GM19452 (cell line): Measurements from ENCODE around the gene GPR15.

ENCODE experiments used
- ATAC-seq: cut with Tn5 transposase; IDR thresholded peaks from one replicate; pipeline ENCODE4 v1.9.1; 2021; ENCODE audit not compliant: unreplicated experiment

GPR15 gene

DNA sequence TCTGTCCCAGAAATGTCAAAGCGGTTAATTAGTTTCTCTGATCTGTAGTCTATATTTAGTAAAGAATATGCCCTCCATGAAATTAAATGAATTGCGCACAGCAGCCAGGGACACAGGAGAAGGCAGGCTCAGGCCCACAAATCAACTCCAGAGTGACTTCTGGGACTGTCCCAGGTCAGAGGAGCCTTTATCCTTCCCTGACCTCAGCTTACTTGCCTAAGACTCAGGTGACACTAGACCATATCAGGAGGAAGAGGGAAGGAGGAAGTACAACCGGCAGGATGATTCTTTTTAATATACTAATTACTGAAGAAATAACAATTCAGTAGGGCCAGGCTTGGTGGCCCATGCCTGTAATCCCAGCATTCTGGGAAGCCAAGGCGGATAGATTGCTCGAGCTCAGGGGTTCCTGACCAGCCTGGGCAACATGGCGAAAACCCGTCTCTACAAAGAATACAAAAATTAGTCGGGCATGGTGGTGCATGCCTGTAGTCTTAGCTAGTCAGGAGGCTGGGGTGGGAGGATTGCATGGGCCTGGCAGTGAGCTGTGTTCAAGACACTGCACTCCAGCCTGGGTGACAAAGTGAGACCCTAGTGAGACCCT is 1.8 kb upstream of the GPR15 start:
- ATAC-seq = no peak

DNA sequence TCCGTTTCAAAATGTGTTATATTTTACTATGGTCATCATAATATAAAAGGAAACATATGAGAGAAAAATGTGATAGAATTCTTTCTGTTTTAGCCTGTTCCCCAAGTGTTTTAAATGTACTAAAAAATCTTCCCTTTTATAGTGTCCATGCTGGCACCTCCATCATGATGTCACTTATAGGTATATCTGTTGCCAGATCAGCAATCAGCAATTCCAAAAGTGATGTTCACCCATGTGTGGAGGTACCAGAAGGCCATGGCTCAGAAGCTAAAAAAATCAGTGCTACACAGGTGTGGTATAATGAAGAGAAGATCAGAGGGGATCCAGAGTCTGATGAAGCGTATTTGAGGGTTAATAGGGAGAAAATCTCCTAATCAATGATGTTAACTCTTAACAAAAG is 1.1 kb upstream of the GPR15 start:
- no peak for ATAC-seq

- no peak for ATAC-seq
Observed at GRCh38 chr3:98532275-98532637, 478 bp downstream of the GPR15 start.

DNA sequence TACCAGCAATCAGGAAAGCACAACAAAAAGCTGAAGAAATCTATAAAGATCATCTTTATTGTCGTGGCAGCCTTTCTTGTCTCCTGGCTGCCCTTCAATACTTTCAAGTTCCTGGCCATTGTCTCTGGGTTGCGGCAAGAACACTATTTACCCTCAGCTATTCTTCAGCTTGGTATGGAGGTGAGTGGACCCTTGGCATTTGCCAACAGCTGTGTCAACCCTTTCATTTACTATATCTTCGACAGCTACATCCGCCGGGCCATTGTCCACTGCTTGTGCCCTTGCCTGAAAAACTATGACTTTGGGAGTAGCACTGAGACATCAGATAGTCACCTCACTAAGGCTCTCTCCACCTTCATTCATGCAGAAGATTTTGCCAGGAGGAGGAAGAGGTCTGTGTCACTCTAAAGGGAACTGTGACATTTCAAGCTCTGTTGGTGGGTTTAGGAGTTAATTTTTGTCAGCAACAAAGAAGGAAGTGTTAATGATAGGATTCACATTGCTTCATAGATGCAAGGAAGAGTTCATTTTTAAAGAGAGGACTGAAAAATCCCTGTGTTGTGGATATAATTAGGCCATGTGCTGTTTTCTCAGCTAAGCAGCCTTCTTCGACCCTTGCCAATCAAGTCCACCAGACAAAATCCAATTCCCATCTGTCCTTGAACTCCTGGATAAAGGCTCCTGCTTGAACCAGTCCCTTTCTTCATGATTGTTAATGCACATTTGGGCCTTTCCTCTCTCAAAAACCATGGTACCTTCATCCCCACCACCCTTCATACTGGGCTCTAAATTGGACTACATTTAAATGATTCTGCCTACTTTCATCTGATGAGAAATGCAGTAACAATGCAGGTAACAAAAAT is 1.2 kb downstream of the GPR15 start:
- no peak for ATAC-seq

- no peak for ATAC-seq
Observed at GRCh38 chr3:98534168-98534567, 2.4 kb downstream of the GPR15 start.

DNA sequence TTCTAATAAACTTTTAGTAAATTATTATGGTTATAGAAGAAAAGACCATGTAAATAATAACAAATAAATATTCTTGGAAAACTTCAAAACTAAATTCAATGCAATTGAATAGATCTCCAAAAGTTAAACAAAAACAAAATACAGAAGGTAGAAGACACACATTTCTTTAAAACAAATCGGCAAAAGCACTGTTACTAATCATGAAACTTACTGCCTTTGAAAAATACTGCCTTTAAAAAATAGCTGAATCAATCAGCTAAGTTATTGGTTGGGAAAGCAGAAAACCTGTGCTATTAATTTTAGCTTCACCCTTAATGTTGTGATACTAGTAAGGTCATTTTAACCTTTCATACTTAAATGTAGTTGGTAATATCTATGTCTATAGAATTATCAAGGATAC is 3.0 kb downstream of the GPR15 start:
- ATAC-seq = no peak

DNA sequence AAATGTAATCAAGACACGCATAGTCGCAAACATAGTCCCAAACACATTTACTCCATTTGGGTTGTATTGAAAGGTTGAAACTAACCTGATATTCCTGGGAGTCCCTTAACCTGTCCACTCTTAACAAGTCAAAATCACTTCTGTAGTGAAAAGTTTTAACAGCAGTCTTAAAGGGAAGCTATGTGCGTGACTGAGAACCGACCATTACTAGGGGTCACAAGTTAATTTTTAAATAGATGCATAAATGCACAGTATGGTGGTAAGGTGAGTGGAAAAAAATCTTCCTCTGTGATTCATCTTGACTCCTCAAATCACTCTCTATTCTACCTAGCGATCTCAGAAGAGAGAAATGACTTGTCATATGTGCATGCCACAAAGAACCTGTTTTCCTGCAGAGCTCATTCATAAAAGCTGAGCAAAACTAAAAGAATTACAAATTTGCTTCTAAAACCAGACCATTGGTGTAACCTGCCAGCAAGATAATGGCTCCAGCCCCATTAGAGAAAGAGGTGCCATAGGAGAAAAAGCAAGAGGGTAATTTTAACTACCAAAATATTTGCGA is 4.8 kb downstream of the GPR15 start:
- peak; percentile 72 for ATAC-seq

DNA sequence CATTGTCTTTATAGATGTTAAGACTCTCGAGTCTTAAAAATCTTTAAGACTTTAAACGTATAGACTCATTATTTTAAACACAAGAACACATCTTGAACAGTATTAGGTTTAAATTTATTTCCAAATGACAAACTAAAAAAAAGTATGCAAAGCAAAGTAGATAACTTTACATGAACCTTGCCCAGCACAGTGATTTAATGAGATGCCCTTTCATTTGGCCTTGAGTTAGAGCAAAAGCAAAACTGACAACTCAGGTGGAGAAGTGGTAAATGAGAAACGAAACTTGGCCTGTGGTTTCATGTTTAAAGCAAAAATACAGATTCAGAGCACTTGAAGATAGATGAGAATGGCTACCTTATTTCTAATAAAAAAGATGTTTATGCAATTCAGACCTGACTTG is 8.6 kb downstream of the GPR15 start:
- peak; percentile 40 for ATAC-seq

DNA sequence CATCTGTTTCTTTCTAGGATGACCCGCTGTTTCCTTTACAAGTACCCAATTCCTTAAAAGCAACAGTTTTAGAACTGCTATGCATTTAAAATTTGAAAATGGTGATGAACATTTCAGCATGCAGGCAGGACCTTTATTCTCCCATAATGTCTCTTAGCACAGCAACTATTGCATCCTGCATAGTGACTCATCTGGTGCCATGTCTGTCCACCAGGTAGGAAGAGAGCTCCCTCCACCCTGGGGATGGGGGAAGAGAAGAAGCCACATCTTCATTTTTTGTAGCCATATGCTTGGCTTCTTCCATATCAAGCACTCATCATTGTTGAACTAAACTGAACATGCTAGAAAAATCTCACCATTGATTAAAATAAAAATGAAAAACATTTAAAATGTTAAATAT is 9.9 kb downstream of the GPR15 start:
- ATAC-seq = no peak

DNA sequence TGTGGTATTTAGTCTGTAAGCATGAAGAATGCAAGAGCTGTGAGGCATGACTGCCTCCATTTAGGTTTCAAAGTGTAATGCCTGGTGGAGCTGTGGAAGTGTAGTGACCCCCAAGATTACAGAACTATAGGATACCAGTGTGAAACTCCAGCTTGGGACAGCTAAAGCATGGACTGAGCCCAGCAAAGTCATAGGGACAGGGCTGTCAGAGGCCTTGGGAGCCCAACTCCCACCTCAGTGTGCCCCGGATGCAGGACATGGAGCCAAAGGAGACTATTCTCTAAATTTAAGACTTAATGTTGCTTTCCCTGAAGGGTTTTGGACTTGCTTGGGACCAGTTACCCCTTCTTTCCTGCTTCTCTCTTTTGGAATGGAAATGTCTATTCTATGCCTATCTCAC is 10.8 kb downstream of the GPR15 start:
- ATAC-seq = no peak

- ATAC-seq = peak; percentile 42
Observed at GRCh38 chr3:98545940-98546339, 14.2 kb downstream of the GPR15 start.

DNA sequence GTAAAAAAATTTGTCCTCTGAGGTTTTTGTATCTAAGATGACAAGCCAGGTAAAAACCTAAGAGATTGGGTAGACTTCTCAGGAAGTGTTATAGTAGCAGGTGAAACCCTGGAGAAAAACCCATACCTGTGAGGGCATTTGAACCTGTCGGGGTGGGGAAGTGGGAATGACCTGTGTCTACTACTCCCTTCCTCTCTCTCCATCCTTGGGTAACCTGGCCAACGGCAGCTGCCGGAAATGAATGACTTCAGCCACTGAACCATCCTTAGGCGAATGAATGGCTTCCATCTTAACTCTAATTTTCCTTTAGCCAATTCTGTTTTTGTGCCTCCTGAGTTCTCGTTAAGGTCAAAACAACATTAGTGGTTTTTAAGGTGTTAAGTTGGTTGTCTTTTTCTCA is 16.8 kb downstream of the GPR15 start:
- no peak for ATAC-seq

GRCh38 chr3:98550833-98551232 is 19.1 kb downstream of the GPR15 start:
- ATAC-seq = no peak

GRCh38 chr3:98551236-98551635 is 19.5 kb downstream of the GPR15 start:
- no peak for ATAC-seq

GRCh38 chr3:98551754-98552153 is 20.0 kb downstream of the GPR15 start:
- no peak for ATAC-seq

DNA sequence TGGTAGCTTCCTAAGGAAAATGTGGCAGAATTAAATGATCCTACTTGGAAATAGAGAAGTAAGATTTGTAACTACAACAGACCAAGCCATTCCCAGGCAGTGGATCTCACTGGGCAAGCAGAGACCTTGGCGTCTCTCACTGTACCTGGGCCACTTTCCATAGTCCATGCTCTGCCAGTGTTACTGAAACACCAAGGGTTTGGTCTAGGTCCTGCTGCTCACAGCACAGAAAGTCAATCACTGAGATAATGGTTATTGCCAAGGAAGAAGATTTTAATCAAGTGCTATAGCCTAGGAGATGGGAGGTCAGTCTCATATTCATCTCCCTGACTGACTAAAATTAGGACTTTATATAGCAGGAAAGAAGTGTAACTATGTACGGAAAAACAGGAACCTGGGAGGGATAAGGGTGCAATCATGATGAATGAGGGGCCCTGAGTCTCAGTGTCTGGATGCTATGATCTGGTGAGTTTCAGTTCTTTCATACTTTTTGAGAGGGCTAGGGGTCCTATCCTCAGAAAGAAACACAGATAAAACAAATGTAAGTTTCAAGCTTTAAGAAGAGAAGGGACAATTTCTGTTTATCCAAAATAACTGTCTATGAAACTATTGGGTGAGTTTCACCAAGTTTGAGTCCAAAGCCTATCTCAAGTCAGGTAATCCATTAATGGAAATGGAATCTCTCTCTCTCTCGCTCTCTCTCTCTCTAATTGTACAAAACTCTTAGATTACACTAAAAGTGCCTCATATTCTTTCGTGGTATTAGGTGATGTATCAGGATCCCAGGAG is 20.6 kb downstream of the GPR15 start:
- ATAC-seq = no peak

GRCh38 chr3:98553021-98553563 is 21.3 kb downstream of the GPR15 start:
- ATAC-seq = no peak

- no peak for ATAC-seq
Observed at GRCh38 chr3:98553753-98554152, 22.0 kb downstream of the GPR15 start.

DNA sequence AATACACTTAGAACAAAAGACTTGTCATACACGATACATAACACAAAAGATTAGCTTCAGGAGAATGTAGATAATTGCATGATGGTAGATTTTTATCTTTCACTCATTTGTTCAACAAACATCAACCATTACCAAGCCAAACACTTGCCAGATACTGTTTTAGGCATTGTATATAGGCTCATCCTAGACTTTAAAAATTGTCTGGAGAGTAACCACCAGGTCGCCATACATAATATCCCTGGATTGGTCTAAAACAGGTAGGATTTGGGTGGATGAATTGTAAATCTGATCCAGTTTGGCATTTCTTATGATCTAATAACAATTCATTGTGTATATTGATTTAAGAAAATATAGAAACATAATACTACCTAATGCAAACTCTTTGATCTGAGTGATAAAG is 22.8 kb downstream of the GPR15 start:
- no peak for ATAC-seq

GRCh38 chr3:98555025-98555379 is 23.2 kb downstream of the GPR15 start:
- ATAC-seq = no peak
